HFFc6 (cell line): ENCODE measurements around the gene ERBB4. TPM values are rescaled to one million over a fixed set of nuclear protein-coding genes. Genes with fewer than 3 reads are reported as not detected.
A peak's percentile ranks its signal among the peaks of the same experiment; 100 is the strongest.

Source experiments
- DNase-seq: peaks from one replicate; pipeline ENCODE4 v3.0.0-alpha.2; 2018
- H3K27ac Mint-ChIP-seq: 2 replicates; pipeline ENCODE4 v1.8.0; 2020; ENCODE audit warnings: mild to moderate bottlenecking, mixed read lengths
- H3K27me3 Mint-ChIP-seq: 2 replicates; pipeline ENCODE4 v1.8.0; 2021; ENCODE audit warnings: mild to moderate bottlenecking, moderate library complexity, mixed read lengths; ENCODE audit not compliant: insufficient read depth
- H3K36me3 Mint-ChIP-seq: 2 replicates; pipeline ENCODE4 v1.8.0; 2021; ENCODE audit warnings: low read depth, mixed read lengths
- H3K4me1 Mint-ChIP-seq: 2 replicates; pipeline ENCODE4 v1.8.0; 2020; ENCODE audit warnings: low read depth, mixed read lengths
- H3K4me3 Mint-ChIP-seq: 2 replicates; pipeline ENCODE4 v1.8.0; 2020; ENCODE audit warnings: mild to moderate bottlenecking, moderate library complexity, mixed read lengths
- H3K9me3 Mint-ChIP-seq: 2 replicates; pipeline ENCODE4 v1.8.0; 2020; ENCODE audit warnings: mild to moderate bottlenecking, mixed read lengths
- CTCF ChIP-seq: fragments of 200-600 bp; sonication (generic); IDR thresholded peaks from 2 replicates; pipeline ENCODE4 v1.5.0; 2021; ENCODE audit warnings: antibody characterized with exemption, mild to moderate bottlenecking
- total RNA-seq, 6 experiments: library from RNA; stranded (reverse); fragmentation: NEBNext Ultra II Directional; extraction: Animal tissue kit (Norgen Biotek cat#: 25700); gene quantifications; 2 replicates in 1 of 6; 3 replicates in 5 of 6; pipeline ENCODE4 v1.2.3, GENCODE V29; 2021

Gene ERBB4
- total RNA-seq, 6 experiments from 2014 or later, result not detected

GRCh38 chr2:212549463-212549862 is 10.9 kb upstream of the ERBB4 start:
- no peak overlapping the region for H3K4me3 Mint-ChIP-seq
- H3K27ac Mint-ChIP-seq, result no peak overlapping the region
- no peak for TF ChIP-seq CTCF
- H3K36me3 Mint-ChIP-seq, result no peaks in the 10 kb centered on the region
- no peaks in the 10 kb centered on the region for H3K9me3 Mint-ChIP-seq
- no peaks in the 10 kb centered on the region for H3K27me3 Mint-ChIP-seq
- DNase-seq, result no peak
- H3K4me1 Mint-ChIP-seq, result peaks cover 7% of the 10 kb centered on the region; the same call in 1 of the 2 replicates

GRCh38 chr2:212548455-212548819 is 9.8 kb upstream of the ERBB4 start:
- TF ChIP-seq CTCF, result peak; percentile 75
- peak; percentile 57 for DNase-seq
- H3K36me3 Mint-ChIP-seq, result no peaks in the 10 kb centered on the region
- H3K9me3 Mint-ChIP-seq, result no peaks in the 10 kb centered on the region
- no peak overlapping the region for H3K27ac Mint-ChIP-seq
- H3K4me3 Mint-ChIP-seq, result no peak overlapping the region
- H3K4me1 Mint-ChIP-seq, result peaks cover 7% of the 10 kb centered on the region; the same call in 1 of the 2 replicates
- peaks cover under 1% of the 10 kb centered on the region; the same call in 1 of the 2 replicates for H3K27me3 Mint-ChIP-seq

GRCh38 chr2:212547716-212548454 is 9.3 kb upstream of the ERBB4 start:
- Mint-ChIP-seq H3K36me3 (no peaks in the 10 kb centered on the region), H3K4me3 (no peak overlapping the region), H3K27ac (no peak overlapping the region), H3K27me3 (peaks cover 3% of the 10 kb centered on the region; the same call in 1 of the 2 replicates), H3K9me3 (no peaks in the 10 kb centered on the region), H3K4me1 (peaks cover 7% of the 10 kb centered on the region; the same call in 1 of the 2 replicates)
- no peak for TF ChIP-seq CTCF
- DNase-seq, result no peak

GRCh38 chr2:212546669-212547068 is 8.1 kb upstream of the ERBB4 start:
- no peak for DNase-seq
- TF ChIP-seq CTCF, result no peak
- Mint-ChIP-seq H3K27ac (no peak overlapping the region), H3K4me1 (peaks cover 7% of the 10 kb centered on the region; the same call in 1 of the 2 replicates), H3K36me3 (no peaks in the 10 kb centered on the region), H3K27me3 (peaks cover 3% of the 10 kb centered on the region), H3K4me3 (no peak overlapping the region), H3K9me3 (no peaks in the 10 kb centered on the region)

GRCh38 chr2:212540341-212540740 is 1.7 kb upstream of the ERBB4 start:
- no peak overlapping the region for H3K4me3 Mint-ChIP-seq
- no peak for DNase-seq
- no peaks in the 10 kb centered on the region for H3K36me3 Mint-ChIP-seq
- TF ChIP-seq CTCF, result no peak
- no peaks in the 10 kb centered on the region for H3K9me3 Mint-ChIP-seq
- no peak overlapping the region for H3K27ac Mint-ChIP-seq
- H3K27me3 Mint-ChIP-seq, result peaks cover 30% of the 10 kb centered on the region
- H3K4me1 Mint-ChIP-seq, result peaks cover 22% of the 10 kb centered on the region
